GM19467 (cell line): ENCODE data around the gene CSRP2.

ENCODE experiments used
- ATAC-seq: cut with Tn5 transposase; IDR thresholded peaks from one replicate; pipeline ENCODE4 v1.9.1; 2021; ENCODE audit warnings: mild to moderate bottlenecking, moderate library complexity; ENCODE audit not compliant: unreplicated experiment

The CSRP2 gene

DNA sequence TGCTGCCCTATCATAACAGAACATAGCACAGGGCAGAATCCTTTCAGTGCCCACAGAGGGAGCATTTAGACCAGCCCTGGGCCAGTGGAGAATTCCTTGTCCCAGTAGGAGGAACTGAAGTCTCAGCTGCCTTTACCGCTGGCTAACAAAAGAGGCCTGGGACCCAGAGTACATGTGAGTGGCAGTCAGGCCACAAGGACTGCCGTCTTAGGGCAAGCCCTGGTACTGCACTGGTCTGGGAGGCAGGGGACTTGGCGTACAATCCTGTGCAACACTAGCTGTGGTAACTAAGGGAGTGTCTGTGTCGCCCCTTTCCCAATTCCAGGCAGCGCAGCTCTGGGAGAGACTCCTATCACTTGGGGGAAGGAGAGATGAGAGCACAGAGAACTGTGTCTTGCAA lies 17.0 kb upstream of the CSRP2 start:
- no peak for ATAC-seq

- ATAC-seq, result no peak
Measured at GRCh38 chr12:76891609-76892008, 12.8 kb upstream of the CSRP2 start.

- ATAC-seq, result no peak
Measured at GRCh38 chr12:76890151-76891143, 11.6 kb upstream of the CSRP2 start.

DNA sequence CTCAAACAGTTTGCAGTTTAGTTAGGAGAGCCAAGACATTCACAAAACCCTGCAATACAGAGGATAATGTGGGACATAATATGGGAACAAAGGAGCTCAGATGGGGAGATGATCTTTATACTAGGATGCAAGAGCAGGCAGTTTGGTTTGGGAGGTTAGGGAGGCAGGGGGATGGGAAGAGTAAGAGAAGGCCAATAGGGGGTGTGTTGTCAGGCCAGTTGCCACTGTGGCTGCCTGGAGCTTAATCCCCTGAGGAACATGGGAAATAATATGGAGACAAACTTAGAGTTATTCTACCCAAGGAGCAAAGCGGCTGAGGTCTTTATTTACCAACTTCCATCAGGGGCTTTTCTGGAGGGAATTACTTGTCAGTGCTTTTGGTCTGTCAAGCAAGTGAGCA lies 10.0 kb upstream of the CSRP2 start:
- ATAC-seq, result no peak

- ATAC-seq, result no peak
Measured at GRCh38 chr12:76883811-76884210, 5.0 kb upstream of the CSRP2 start.

DNA sequence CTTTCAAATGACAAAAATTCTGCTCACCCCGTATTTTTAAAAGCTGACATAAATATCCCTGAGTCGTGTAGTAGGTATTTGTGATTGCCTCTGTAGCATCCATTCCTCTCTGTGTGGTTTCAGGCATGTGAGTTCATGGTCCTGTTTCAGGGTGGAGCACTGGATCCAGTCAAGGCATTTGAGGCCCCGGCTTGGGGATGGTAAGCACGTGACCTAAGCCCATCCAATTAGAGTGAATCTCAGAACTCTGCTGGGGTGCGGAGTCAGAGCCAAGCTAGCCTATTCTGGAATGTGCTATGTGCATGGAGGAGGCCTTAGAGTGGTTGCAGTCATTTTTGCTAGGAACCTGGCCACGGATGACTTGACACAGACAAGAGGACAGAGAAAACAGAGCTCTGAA lies 4.3 kb upstream of the CSRP2 start:
- ATAC-seq, result no peak

GRCh38 chr12:76882367-76882766 lies 3.5 kb upstream of the CSRP2 start:
- no peak for ATAC-seq

- no peak for ATAC-seq
Measured at GRCh38 chr12:76881142-76881541, 2.3 kb upstream of the CSRP2 start.

GRCh38 chr12:76880519-76881023 lies 1.8 kb upstream of the CSRP2 start:
- no peak for ATAC-seq

GRCh38 chr12:76879710-76880518 lies 1.1 kb upstream of the CSRP2 start:
- no peak for ATAC-seq

DNA sequence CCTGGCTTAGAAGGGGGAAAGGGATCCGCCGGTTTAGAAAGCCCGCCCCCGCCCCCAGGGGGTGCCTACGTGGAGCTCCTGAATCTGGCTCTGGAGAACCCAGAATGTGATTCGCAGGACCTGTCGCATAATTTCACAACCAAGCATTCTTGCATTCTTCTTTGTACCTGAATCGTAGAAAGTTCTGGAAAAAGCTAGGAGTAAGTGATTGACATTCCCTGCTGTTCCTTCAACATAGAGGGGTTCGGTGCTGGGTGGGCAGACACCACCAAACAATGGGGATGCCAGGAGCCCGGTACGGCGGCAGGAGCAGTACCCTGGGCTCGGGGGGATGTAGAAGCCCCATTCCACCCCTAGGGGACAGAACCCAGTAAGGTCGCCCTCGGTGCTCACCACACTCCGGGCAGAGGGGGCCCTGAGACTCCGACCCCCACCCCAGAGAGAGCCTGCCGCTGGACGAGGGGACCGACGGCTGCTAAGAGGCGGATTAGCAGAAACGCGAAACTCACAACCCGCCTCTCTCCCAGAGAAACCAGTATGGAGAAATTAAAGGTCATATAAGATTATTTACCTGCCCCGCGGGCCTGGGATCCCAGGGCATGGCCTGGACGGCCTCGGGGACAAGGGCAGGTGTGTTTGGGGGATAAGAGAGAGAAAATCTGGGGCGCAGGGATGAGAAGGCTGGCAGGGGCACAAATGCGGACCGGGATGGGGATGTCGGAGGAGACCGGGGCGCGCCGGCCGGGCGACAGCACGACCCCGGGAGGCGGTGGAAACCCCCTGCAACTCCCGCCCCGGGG lies 520 bp downstream of the CSRP2 start:
- ATAC-seq, result peak; percentile 36

DNA sequence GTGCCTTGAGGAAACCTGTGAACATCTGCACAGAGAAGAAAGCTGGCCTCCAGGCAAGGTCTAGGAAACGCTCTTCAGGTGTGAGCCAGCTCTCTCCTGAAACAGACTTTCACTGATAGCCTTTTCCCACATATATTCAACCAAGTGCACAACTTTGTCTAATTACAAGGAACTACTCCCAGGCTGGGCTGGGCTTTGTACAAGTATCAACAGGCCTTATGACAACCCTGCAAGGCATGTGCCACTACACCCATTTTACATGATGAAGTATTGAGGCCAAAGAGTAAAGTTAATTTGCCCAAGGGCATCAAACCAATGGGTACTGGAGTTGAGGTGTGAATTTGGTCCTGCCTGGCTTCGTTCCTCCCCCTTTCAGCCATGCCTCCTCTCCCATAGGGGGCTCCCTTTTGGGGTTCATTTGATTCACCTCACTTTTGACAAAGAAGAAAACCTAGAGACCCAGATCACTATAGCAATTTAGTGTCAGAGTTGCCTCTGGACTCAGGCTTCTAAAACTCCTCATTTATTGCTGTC lies 2.1 kb downstream of the CSRP2 start:
- no peak for ATAC-seq

GRCh38 chr12:76874491-76875190 lies 4.2 kb downstream of the CSRP2 start:
- no peak for ATAC-seq

DNA sequence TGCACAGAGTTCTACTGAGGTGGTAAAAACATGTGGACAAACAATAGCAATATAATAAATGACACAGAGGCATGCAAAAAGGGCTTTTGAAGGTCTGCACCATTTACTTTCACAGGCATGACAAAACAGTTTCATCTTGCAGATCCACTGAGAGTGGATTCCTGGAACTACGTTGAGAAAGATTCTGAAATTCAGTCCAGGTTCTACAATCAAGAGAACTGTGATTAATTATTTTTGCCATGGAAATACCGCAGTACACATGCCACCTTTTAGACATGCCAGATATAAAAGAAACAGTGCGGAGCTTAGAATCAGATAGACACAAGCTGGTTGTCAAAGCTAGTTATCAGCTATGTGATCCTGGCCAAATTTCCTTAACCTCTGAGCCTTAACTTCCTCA lies 4.8 kb downstream of the CSRP2 start:
- ATAC-seq, result no peak

DNA sequence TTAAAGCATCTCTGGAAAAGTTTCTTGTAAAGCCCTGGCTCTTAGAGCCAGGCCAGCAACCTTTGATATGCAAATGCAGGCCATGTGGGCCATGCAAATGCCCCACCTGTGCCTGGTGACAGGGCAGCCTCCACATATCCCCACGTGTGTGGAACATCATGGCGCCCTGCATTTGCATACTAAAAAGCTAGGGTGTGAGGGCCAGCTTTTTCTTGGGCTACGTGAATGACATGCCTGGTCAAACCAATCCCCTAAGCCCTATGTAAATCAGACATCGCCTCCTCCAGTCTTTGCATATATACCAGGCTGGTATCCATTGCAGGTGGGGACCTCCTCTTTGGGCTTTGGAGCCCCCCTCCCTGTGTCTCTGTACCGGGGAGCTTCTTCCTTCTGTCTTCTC lies 6.4 kb downstream of the CSRP2 start:
- no peak for ATAC-seq

DNA sequence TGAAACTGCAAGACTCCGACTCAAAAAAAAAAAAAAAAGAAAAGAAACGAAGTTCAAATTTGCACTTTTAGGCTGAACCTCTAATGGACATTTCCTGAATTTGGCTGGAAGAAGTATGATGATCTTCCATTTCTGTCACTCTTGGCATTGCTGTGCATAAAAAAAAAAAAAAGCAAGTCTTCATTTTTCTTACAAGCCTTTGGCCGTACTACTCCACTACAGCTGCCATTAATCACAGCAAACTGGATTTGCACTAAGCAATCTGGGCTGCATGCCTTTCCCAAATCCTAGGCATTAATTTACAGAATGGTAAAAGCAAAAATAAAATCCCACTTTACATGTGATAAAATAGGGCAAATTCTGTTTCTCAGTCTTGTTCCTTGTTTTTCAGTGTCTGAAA lies 7.1 kb downstream of the CSRP2 start:
- no peak for ATAC-seq

DNA sequence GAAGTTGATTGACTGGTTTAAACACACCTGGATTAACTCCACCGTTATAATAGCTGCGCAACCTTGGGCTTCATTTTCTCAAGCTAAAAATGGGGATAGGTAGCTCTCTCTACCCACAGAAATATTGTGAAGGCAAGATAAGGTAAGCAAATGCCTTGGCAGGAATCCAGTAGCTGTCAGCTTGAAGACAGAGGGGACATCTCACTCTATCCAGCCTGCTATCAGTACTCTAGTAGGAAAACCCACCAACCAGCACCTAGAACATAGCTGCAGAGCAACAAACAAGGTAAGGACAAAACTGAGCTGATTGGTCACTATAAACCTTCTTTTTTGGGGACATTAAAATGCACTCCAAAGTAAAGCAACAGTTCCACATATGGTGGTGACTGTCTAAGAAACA lies 7.7 kb downstream of the CSRP2 start:
- no peak for ATAC-seq

DNA sequence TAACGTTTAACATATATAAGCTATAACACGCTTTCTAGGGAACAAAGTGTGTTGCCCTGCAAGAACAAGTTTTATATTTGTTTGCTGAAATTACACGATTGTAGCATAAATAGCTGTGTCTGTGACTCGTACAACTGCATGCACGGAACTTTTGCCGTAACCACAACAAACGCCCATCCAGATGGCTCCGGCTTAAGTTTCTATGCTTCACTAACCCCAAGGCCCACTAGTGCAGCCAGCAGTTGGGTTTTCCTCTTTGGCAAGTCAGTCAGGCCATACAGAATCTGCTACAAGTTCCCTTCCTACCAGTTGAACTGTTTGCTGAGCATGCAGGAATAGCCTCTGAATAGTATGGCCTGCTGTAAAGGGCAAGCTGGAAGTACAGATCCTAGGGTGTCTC lies 12.1 kb downstream of the CSRP2 start:
- ATAC-seq, result peak; percentile 46

GRCh38 chr12:76866151-76866567 lies 12.7 kb downstream of the CSRP2 start:
- ATAC-seq, result no peak

- peak; percentile 67 for ATAC-seq
Measured at GRCh38 chr12:76864791-76865400, 13.9 kb downstream of the CSRP2 start.
